Measurements from ENCODE around the gene ERP27.

Gene ERP27

DNA sequence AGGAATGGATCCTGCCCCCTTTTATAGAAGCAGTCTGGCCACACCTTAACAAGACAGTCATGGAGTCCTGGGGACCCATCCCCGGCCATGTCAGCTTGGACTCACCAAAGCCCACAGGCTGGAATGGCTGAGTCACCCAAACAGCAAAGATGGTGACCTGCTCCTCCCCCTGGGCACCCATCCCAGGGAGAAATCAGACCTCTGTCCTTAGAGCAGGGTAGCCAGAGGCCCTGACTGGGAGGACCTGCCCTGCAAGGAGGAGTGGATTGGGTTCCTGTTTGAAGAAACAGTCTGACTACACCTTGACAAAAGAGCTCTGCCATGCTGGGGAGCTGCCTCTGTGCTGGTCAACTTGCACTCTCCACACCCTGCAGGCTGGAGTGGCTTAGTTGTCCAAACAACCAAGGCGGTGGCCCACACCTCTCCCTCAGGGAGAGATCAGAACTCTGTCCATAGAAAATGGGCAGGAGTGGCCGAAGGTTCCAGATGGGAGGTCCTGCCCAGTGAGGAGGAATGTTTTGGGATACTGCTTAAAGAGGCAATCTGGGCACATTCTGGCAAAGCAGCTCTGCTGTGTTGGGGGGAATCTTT lies 69.3 kb downstream of the ERP27 start:
- no peak for DNase-seq (ENCODE audit: low read depth in 3 of 3)
